ENCODE measurements around the gene IPO5. TPM values are rescaled to one million over a fixed set of nuclear protein-coding genes. Genes with fewer than 3 reads are reported as not detected.
"Not testable (repeated sequence)": the region's sequence is repeated elsewhere in the genome, so short reads cannot be mapped to it uniquely, and the experiment has no call there.

Gene IPO5
- total RNA-seq, 4 donors from 2014 or later, result 29.8 to 101 (median 42.1) TPM

GRCh38 chr13:97999653-98000052 is 46.2 kb downstream of the IPO5 start:
- Histone ChIP-seq H3K36me3 (peaks cover 0 to 77% (median 0%) of the 10 kb centered on the region in 3 donors), H3K27me3 (no peaks in the 10 kb centered on the region), H3K4me1 (no peaks in the 10 kb centered on the region), H3K27ac (no peak overlapping the region), H3K9me3 (no peaks in the 10 kb centered on the region), H3K4me3 (no peak overlapping the region)
- no peak for DNase-seq
- TF ChIP-seq, protein P1, sequence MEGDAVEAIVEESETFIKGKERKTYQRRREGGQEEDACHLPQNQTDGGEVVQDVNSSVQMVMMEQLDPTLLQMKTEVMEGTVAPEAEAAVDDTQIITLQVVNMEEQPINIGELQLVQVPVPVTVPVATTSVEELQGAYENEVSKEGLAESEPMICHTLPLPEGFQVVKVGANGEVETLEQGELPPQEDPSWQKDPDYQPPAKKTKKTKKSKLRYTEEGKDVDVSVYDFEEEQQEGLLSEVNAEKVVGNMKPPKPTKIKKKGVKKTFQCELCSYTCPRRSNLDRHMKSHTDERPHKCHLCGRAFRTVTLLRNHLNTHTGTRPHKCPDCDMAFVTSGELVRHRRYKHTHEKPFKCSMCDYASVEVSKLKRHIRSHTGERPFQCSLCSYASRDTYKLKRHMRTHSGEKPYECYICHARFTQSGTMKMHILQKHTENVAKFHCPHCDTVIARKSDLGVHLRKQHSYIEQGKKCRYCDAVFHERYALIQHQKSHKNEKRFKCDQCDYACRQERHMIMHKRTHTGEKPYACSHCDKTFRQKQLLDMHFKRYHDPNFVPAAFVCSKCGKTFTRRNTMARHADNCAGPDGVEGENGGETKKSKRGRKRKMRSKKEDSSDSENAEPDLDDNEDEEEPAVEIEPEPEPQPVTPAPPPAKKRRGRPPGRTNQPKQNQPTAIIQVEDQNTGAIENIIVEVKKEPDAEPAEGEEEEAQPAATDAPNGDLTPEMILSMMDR (IDR thresholded peaks at IDR 0.05), result no peak
- TF ChIP-seq POLR2A (IDR thresholded peaks at IDR 0.05), result no peak

GRCh38 chr13:98004107-98004506 is 50.6 kb downstream of the IPO5 start:
- no peaks in the 10 kb centered on the region for H3K27me3 ChIP-seq
- H3K9me3 ChIP-seq, result no peaks in the 10 kb centered on the region
- H3K36me3 ChIP-seq, result peaks cover 0 to 85% (median 0%) of the 10 kb centered on the region in 3 donors
- no peak overlapping the region for H3K27ac ChIP-seq
- DNase-seq, result no peak
- H3K4me1 ChIP-seq, result no peaks in the 10 kb centered on the region
- no peak overlapping the region for H3K4me3 ChIP-seq
- no peak for TF ChIP-seq POLR2A (IDR thresholded peaks at IDR 0.05)
- TF ChIP-seq, protein P1 (IDR thresholded peaks at IDR 0.05), result no peak

- peaks cover 0 to 81% (median 0%) of the 10 kb centered on the region in 3 donors for H3K36me3 ChIP-seq
- not testable (repeated sequence) for H3K27me3 ChIP-seq, H3K4me3 ChIP-seq, H3K4me1 ChIP-seq, H3K9me3 ChIP-seq, H3K27ac ChIP-seq, DNase-seq
Observed at GRCh38 chr13:98004997-98005396, 51.5 kb downstream of the IPO5 start.

- no peak overlapping the region for H3K4me3 ChIP-seq
Observed at GRCh38 chr13:98007001-98007400, 53.5 kb downstream of the IPO5 start.

GRCh38 chr13:98013241-98013640 is 59.8 kb downstream of the IPO5 start:
- no peaks in the 10 kb centered on the region for H3K27me3 ChIP-seq
- H3K4me1 ChIP-seq, result no peaks in the 10 kb centered on the region
- no peak overlapping the region for H3K27ac ChIP-seq
- no peak for DNase-seq
- H3K9me3 ChIP-seq, result no peaks in the 10 kb centered on the region
- TF ChIP-seq POLR2A (IDR thresholded peaks at IDR 0.05), result no peak
- TF ChIP-seq, protein P1 (IDR thresholded peaks at IDR 0.05), result no peak
- peaks cover 0 to 80% (median 0%) of the 10 kb centered on the region in 3 donors for H3K36me3 ChIP-seq
- no peak overlapping the region for H3K4me3 ChIP-seq

More at GRCh38 chr13:98007001-98007400, 53.5 kb downstream of the IPO5 start:
- no peak for TF ChIP-seq POLR2A (IDR thresholded peaks at IDR 0.05)
- Histone ChIP-seq H3K4me1 (no peaks in the 10 kb centered on the region), H3K36me3 (peaks cover 0 to 91% (median 0%) of the 10 kb centered on the region in 3 donors), H3K9me3 (no peaks in the 10 kb centered on the region), H3K27me3 (no peaks in the 10 kb centered on the region), H3K27ac (no peak overlapping the region)
- no peak for DNase-seq

DNA sequence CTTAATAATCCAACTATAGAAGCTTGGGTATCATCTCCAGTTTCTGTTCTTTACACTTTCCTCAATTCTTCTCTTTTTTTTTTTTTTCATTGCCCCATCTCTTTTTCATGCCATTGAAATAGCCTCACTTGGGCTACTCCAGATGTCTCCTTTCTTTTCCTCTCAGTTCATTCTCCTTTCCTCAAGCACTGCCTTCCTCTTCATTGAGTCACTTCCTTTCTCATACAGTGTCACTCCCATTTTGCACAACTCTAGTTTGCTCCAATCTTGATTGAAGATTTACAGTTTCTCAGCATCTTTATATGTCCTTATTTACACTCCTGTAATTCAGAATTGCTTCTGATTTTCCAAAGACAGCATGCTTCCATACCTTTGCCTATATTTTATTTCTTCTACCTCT is 61.3 kb downstream of the IPO5 start:
- no peaks in the 10 kb centered on the region for H3K27me3 ChIP-seq
- no peaks in the 10 kb centered on the region for H3K9me3 ChIP-seq
- no peak overlapping the region for H3K27ac ChIP-seq
- peaks cover 0 to 86% (median 0%) of the 10 kb centered on the region in 3 donors for H3K36me3 ChIP-seq
- no peaks in the 10 kb centered on the region for H3K4me1 ChIP-seq
- no peak overlapping the region for H3K4me3 ChIP-seq
- DNase-seq, result no peak
- TF ChIP-seq, protein P1 (IDR thresholded peaks at IDR 0.05), result no peak
- no peak for TF ChIP-seq POLR2A (IDR thresholded peaks at IDR 0.05)

- H3K4me1 ChIP-seq, result no peaks in the 10 kb centered on the region
- no peak for TF ChIP-seq POLR2A (IDR thresholded peaks at IDR 0.05)
- TF ChIP-seq, protein P1 (IDR thresholded peaks at IDR 0.05), result no peak
- peaks cover 0 to 82% (median 0%) of the 10 kb centered on the region in 3 donors for H3K36me3 ChIP-seq
- no peak overlapping the region for H3K27ac ChIP-seq
- no peak for DNase-seq
- H3K4me3 ChIP-seq, result no peak overlapping the region
- no peaks in the 10 kb centered on the region for H3K27me3 ChIP-seq
- H3K9me3 ChIP-seq, result no peaks in the 10 kb centered on the region
Observed at GRCh38 chr13:98018293-98018692, 64.8 kb downstream of the IPO5 start.
